ENCODE results near the gene ALG2. TPM values are rescaled to one million over a fixed set of nuclear protein-coding genes. Genes with fewer than 3 reads are reported as not detected.

Gene ALG2
- total RNA-seq, 1 donor from 2014 or later = 33.0 TPM

DNA sequence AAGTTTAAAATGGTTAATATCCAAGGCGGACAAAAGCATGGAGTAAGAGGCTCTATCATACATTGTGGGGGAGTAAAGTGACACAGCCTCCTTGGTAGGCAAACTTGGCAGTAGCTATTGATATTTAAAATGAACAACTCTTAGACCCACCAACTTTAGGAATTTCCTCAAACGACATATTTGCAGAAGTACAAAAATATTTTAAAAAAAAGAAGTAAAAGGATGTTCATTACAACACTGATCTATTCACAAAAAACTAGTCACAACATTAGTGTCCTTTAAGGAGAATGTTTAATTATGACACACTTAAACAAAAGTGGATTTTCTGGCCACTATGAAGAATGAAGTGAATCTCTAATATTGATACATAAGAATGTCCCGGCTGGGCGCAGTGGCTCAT is 1.7 kb downstream of the ALG2 start:
- no peak for DNase-seq (ENCODE audit: extremely low spot score, unreplicated experiment)
- peaks cover 32% of the 10 kb centered on the region for H3K36me3 Mint-ChIP-seq (ENCODE audit: unreplicated experiment)
- no peaks in the 10 kb centered on the region for H3K27me3 Mint-ChIP-seq (ENCODE audit: unreplicated experiment)
- peaks cover 39% of the 10 kb centered on the region for H3K4me1 Mint-ChIP-seq (ENCODE audit: unreplicated experiment)
- no peak overlapping the region for H3K27ac Mint-ChIP-seq (ENCODE audit: unreplicated experiment)
- peak overlapping the region; percentile 55 for H3K4me3 Mint-ChIP-seq (ENCODE audit: unreplicated experiment)
- TF ChIP-seq, protein P1, sequence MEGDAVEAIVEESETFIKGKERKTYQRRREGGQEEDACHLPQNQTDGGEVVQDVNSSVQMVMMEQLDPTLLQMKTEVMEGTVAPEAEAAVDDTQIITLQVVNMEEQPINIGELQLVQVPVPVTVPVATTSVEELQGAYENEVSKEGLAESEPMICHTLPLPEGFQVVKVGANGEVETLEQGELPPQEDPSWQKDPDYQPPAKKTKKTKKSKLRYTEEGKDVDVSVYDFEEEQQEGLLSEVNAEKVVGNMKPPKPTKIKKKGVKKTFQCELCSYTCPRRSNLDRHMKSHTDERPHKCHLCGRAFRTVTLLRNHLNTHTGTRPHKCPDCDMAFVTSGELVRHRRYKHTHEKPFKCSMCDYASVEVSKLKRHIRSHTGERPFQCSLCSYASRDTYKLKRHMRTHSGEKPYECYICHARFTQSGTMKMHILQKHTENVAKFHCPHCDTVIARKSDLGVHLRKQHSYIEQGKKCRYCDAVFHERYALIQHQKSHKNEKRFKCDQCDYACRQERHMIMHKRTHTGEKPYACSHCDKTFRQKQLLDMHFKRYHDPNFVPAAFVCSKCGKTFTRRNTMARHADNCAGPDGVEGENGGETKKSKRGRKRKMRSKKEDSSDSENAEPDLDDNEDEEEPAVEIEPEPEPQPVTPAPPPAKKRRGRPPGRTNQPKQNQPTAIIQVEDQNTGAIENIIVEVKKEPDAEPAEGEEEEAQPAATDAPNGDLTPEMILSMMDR (IDR thresholded peaks at IDR 0.05) = no peak
- no peaks in the 10 kb centered on the region for H3K9me3 Mint-ChIP-seq (ENCODE audit: unreplicated experiment)

DNA sequence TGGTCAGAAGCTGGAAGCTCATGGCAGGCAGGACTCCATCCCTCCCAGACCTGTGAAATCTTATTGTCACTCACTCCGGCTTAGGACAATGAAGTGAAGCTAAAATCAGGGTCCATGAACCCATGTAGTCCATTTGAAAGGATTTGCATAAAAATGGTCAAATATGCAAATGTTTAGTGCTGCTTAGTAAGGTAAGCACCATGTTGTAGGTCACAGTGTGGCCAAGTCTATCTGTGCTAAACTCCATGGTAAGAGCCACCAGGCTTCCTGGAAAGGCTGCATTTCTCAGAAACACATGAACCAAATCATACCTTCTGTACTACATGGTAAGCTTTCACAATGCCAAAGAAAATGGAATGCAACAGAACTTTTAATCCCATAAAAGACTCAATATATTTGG is 5.7 kb downstream of the ALG2 start:
- no peaks in the 10 kb centered on the region for H3K27me3 Mint-ChIP-seq (ENCODE audit: unreplicated experiment)
- DNase-seq (ENCODE audit: extremely low spot score, unreplicated experiment) = no peak
- H3K4me1 Mint-ChIP-seq (ENCODE audit: unreplicated experiment) = peaks cover 18% of the 10 kb centered on the region
- no peak overlapping the region for H3K4me3 Mint-ChIP-seq (ENCODE audit: unreplicated experiment)
- H3K27ac Mint-ChIP-seq (ENCODE audit: unreplicated experiment) = no peak overlapping the region
- peaks cover 11% of the 10 kb centered on the region for H3K9me3 Mint-ChIP-seq (ENCODE audit: unreplicated experiment)
- peaks cover 31% of the 10 kb centered on the region for H3K36me3 Mint-ChIP-seq (ENCODE audit: unreplicated experiment)
- TF ChIP-seq, protein P1 (IDR thresholded peaks at IDR 0.05) = no peak

DNA sequence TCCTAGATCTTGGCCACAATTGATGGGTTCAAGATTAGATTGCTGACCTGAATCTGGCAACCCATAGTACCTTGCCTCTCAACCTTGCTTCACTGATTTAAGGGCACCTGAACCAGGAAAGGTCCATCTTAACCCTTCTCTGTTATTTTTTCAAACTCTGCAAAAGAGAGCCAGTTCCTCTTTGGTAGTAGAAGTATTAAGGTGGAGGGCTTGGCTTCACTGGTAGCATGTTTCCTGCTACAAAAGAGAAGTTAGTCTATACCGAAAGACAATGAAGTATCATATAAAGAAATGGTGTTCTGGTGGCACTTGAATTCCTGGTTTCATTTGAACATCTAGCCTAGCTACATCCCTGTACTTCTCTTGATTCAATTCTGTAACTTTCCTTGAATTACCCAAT is 8.5 kb downstream of the ALG2 start:
- H3K36me3 Mint-ChIP-seq (ENCODE audit: unreplicated experiment) = peaks cover 34% of the 10 kb centered on the region
- no peak overlapping the region for H3K27ac Mint-ChIP-seq (ENCODE audit: unreplicated experiment)

DNA sequence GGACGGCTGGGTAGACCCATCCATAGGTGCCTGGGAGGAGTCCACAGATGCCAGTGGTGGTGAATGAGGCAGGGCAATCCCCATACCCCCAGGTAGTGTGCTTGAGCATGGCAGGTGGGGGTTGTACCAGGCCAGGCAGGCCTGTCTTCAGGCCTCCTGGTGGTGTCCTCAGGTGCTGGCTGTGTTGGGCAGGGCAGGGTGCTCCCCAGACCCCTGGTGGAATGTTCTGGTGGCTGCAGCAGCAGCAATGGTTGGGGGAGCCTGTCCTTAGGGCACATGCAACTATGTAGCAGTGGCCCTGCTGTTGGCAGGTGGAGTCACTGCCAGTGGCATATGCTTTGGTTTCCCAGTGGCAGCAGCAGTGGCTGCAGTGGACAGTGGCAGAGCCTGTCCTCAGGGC is 10.0 kb downstream of the ALG2 start:
- no peak for DNase-seq (ENCODE audit: extremely low spot score, unreplicated experiment)

More for the DNA sequence above, 8.5 kb downstream of the ALG2 start:
- peaks cover 34% of the 10 kb centered on the region for H3K9me3 Mint-ChIP-seq (ENCODE audit: unreplicated experiment)
- no peaks in the 10 kb centered on the region for H3K27me3 Mint-ChIP-seq (ENCODE audit: unreplicated experiment)
- TF ChIP-seq, protein P1 (IDR thresholded peaks at IDR 0.05) = no peak
- H3K4me3 Mint-ChIP-seq (ENCODE audit: unreplicated experiment) = no peak overlapping the region
- DNase-seq (ENCODE audit: extremely low spot score, unreplicated experiment) = no peak
- no peaks in the 10 kb centered on the region for H3K4me1 Mint-ChIP-seq (ENCODE audit: unreplicated experiment)

DNA sequence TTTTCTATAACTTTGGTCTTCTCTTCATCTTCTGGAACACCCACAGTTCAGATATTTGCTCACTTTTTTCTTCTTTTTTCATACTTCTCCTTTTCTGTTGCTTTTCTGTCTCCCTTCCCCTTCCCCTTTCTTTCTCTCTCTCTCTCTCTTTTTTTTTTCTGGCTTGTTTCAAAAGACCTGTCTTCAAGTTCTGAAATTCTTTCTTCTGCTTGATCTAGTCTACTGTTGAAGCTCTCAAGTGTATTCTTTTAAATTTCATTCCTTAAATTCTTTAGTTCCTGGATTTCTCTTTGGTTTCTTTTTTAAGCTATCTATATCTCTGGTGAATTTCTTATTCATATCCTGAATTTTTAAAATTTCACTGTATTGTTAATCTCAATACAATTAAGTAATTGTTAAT is 11.2 kb downstream of the ALG2 start:
- TF ChIP-seq, protein P1 (IDR thresholded peaks at IDR 0.05) = no peak
- DNase-seq (ENCODE audit: extremely low spot score, unreplicated experiment) = no peak
- H3K4me3 Mint-ChIP-seq (ENCODE audit: unreplicated experiment) = no peak overlapping the region
- H3K27me3 Mint-ChIP-seq (ENCODE audit: unreplicated experiment) = peaks cover 3% of the 10 kb centered on the region
- H3K9me3 Mint-ChIP-seq (ENCODE audit: unreplicated experiment) = peaks cover 47% of the 10 kb centered on the region
- H3K36me3 Mint-ChIP-seq (ENCODE audit: unreplicated experiment) = peaks cover 19% of the 10 kb centered on the region
- no peak overlapping the region for H3K27ac Mint-ChIP-seq (ENCODE audit: unreplicated experiment)
- no peaks in the 10 kb centered on the region for H3K4me1 Mint-ChIP-seq (ENCODE audit: unreplicated experiment)

More for the DNA sequence above, 10.0 kb downstream of the ALG2 start:
- Mint-ChIP-seq H3K27me3 (ENCODE audit: unreplicated experiment) (peaks cover 3% of the 10 kb centered on the region), H3K4me1 (ENCODE audit: unreplicated experiment) (no peaks in the 10 kb centered on the region), H3K4me3 (ENCODE audit: unreplicated experiment) (no peak overlapping the region), H3K9me3 (ENCODE audit: unreplicated experiment) (peaks cover 45% of the 10 kb centered on the region), H3K36me3 (ENCODE audit: unreplicated experiment) (peaks cover 21% of the 10 kb centered on the region), H3K27ac (ENCODE audit: unreplicated experiment) (no peak overlapping the region)
- TF ChIP-seq, protein P1 (IDR thresholded peaks at IDR 0.05) = no peak

All from osteocyte (in vitro differentiated cells).